ENCODE measurements around the gene ZNF619.

ZNF619 gene

DNA sequence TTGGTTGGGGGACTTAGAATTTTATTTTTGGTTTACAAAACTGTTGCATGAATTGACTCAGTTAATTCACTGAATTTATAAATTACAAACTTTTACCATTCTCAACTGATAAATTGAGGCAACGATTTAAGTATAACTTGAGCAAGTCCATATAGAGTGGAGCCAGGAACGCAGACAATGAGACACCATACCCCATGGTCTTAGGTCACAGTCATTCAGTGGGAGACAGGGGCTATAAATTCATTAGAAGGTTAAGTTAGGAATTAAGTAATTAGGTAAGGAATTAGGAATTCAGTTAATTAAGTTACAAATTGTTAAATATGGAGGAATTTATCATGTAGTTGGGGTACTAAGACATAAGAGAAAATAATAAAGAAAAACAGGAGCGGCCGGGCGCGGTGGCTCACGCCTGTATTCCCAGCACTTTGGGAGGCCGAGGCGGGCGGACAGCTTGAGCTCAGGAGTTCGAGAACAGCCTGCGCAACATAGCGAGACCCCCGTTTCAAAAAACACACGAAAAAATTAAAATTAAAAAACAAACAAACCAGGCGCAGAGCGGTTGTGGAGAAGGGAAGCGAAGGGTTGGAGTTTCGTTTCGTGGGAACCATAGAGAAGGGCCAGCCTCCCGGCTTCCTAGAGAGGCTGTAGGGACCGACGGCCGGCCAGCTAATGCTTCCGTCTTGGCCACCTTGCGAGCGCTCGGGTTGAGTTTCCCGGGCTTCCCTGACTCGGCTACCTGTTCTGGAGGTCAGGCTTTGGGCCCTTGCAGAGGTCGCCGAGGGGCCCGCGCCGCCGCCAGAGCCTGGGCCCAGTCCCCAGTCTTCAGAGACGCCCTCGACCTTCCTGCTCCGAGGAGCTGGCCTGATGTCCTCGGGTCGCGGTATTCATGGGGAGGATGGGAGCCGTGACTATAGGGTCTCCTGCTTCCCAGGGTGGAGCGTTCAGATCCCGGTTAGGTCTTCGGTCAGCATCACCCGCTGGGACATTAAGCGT lies at the start of gene ZNF619:
Gene ZNF619 (plus strand): TSS at position 645 of the 993 bp plus-strand sequence. CDS start 858 bp downstream, outside the sequence.
- Mint-ChIP-seq H3K4me1 (ENCODE audit: low read depth) (peaks cover 17% of the 10 kb centered on the region), H3K9me3 (no peaks in the 10 kb centered on the region), H3K27ac (peak within 1 kb of the TSS; percentile 99), H3K27me3 (no peaks in the 10 kb centered on the region), H3K36me3 (ENCODE audit: low read depth) (peaks cover 51% of the 10 kb centered on the region), H3K4me3 (peak within 1 kb of the TSS; percentile 95)
- intact Hi-C loops (cut with micrococcal nuclease), result loop anchor here (1.0 to 10.0 kb wide), 4 partner anchors 20 to 728 kb away; partner anchors contain the start of genes RPL14 and ZNF621

DNA sequence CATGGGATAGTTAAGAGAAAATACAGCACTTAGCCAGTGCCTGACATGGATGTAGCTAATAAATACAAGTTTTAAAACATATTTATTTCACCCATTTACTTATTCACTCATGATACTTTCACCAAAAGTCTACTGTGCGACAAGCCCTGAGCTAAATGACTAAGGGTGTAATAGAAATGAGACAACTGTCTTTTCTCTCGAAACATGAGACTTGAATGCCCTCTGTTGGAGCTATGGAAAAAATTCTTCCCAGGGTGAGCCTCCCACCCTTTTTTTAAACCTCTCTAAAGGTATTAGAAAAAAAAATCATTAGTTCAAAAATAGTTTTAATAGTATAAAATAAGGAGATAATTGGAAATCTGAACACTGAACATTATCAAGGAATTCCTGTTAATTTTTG lies 44.1 kb upstream of the ZNF619 start:
- no peak overlapping the region for H3K4me3 Mint-ChIP-seq
- no peak overlapping the region for H3K27ac Mint-ChIP-seq
- no peaks in the 10 kb centered on the region for H3K9me3 Mint-ChIP-seq
- intact Hi-C loops (cut with micrococcal nuclease), result no loop called here
- H3K36me3 Mint-ChIP-seq (ENCODE audit: low read depth), result peaks cover 6% of the 10 kb centered on the region
- H3K4me1 Mint-ChIP-seq (ENCODE audit: low read depth), result no peaks in the 10 kb centered on the region
- H3K27me3 Mint-ChIP-seq, result no peaks in the 10 kb centered on the region

DNA sequence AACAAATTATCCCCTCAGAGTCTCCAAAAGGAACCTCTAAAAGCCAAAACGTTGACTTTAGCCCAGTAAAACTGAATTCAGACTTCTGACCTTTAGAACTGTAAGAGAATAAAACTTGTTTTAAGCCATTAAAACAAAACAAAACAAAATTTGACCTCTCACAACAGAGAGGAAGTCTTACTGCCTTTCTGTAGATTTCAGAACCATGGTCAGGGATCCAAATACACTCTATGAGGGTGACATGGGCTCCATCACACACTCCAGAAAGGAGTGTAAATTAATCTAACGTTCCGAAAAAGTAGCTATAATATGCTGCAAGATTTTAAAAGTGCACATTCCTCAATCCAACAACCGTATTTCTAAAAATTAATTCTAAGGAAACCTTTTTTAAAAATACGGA lies 39.0 kb upstream of the ZNF619 start:
- Mint-ChIP-seq H3K36me3 (ENCODE audit: low read depth) (no peaks in the 10 kb centered on the region), H3K4me3 (no peak overlapping the region), H3K27me3 (no peaks in the 10 kb centered on the region), H3K4me1 (ENCODE audit: low read depth) (no peaks in the 10 kb centered on the region), H3K9me3 (no peaks in the 10 kb centered on the region), H3K27ac (no peak overlapping the region)
- intact Hi-C loops (cut with micrococcal nuclease), result no loop called here

DNA sequence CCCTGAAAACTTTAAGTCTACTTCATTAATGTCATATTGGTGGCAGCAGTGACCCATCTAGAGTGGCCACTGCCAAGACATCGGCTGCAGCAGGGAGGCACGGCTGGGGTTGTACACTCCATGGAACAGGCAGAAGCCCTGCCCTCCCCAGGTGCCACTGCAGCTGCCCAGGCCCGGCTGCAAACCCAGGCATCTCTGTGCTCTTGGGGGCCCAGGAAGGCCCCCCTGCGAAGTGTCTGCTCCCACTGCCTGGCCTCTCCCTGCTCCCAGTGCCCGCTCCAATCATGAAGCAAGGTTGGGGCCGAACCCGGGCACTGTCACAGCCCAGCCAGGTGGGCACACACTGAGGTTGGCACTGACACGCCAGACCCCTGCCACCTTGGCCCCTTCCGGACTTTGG lies 31.9 kb upstream of the ZNF619 start:
- H3K9me3 Mint-ChIP-seq, result no peaks in the 10 kb centered on the region
- intact Hi-C loops (cut with micrococcal nuclease), result no loop called here

DNA sequence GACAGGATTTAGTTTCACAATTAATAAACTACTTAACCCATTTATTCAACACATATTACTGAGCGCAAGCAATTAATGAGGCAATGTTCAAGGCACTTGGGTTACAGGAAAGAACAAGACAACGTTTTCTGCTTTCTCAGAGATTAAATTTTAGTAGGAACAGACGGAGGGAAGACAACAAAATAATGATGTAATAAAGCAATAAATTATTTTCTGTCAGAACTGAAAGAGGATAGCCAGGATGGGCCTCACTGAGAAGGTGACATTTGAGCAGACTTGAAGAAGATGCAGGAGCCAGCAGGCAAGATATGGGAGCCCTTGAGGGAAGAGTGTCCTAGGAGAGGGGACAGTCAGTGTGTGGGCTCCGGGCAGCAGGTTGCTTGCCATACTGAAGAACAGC lies 31.0 kb upstream of the ZNF619 start:
- H3K9me3 Mint-ChIP-seq, result no peaks in the 10 kb centered on the region
- no peak overlapping the region for H3K4me3 Mint-ChIP-seq
- peaks cover 8% of the 10 kb centered on the region for H3K4me1 Mint-ChIP-seq (ENCODE audit: low read depth)
- no peaks in the 10 kb centered on the region for H3K27me3 Mint-ChIP-seq
- intact Hi-C loops (cut with micrococcal nuclease), result no loop called here
- peaks cover 46% of the 10 kb centered on the region for H3K36me3 Mint-ChIP-seq (ENCODE audit: low read depth)
- H3K27ac Mint-ChIP-seq, result no peak overlapping the region

More for the DNA sequence above, 31.9 kb upstream of the ZNF619 start:
- H3K36me3 Mint-ChIP-seq (ENCODE audit: low read depth), result peaks cover 39% of the 10 kb centered on the region
- no peaks in the 10 kb centered on the region for H3K27me3 Mint-ChIP-seq
- no peak overlapping the region for H3K4me3 Mint-ChIP-seq
- H3K27ac Mint-ChIP-seq, result no peak overlapping the region
- H3K4me1 Mint-ChIP-seq (ENCODE audit: low read depth), result peaks cover 5% of the 10 kb centered on the region

DNA sequence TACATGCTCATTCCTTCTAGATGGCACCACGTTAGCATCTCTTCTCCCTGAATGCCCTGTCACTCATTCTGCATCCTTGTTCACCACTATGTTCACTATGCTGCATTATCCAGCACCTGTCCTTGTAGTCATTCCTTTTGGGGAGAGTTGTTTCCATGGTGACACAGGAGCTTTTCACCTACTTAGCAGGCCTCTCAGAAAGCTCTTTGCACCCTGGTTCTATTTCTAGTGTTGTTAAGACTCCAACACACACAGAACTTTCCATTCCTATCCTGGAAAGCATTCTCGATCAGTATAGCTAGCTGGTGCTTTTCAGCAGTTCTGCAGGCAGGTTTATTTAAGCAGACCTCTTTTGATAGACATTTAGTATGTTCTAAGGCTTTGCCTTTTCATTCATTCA lies 26.5 kb upstream of the ZNF619 start:
- Mint-ChIP-seq H3K4me1 (ENCODE audit: low read depth) (peaks cover 25% of the 10 kb centered on the region), H3K27ac (no peak overlapping the region), H3K36me3 (ENCODE audit: low read depth) (peaks cover 54% of the 10 kb centered on the region), H3K4me3 (no peak overlapping the region), H3K9me3 (no peaks in the 10 kb centered on the region), H3K27me3 (peaks cover 1% of the 10 kb centered on the region)
- intact Hi-C loops (cut with micrococcal nuclease), result loop anchor here (5.0 kb wide), 1 partner anchor 143 kb away; the partner anchor contains the start of gene EIF1B

DNA sequence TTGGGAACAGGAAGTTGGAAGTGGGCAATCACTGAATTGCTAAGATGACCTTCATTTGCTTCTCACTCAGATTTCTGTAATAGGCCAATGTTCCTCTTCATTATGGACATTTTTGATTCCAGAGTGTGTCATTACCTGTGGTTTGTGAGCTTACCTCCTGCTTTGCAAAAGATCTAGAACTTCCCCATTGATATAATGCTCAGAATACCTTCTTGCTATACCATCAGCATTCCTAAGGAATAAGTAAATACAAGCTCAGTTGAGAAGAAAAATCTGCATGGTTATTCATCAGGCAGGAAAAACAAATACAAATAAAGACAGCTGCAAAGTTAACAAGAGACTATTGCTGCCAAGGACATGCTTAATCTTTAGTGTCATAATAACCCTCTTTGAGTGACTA lies 25.4 kb upstream of the ZNF619 start:
- H3K27ac Mint-ChIP-seq, result no peak overlapping the region
- H3K4me3 Mint-ChIP-seq, result no peak overlapping the region
- no peaks in the 10 kb centered on the region for H3K9me3 Mint-ChIP-seq
- peaks cover 25% of the 10 kb centered on the region for H3K4me1 Mint-ChIP-seq (ENCODE audit: low read depth)
- H3K36me3 Mint-ChIP-seq (ENCODE audit: low read depth), result peaks cover 43% of the 10 kb centered on the region
- intact Hi-C loops (cut with micrococcal nuclease), result loop anchor here (5.0 kb wide), 1 partner anchor 144 kb away; the partner anchor contains the start of gene EIF1B
- peaks cover 2% of the 10 kb centered on the region for H3K27me3 Mint-ChIP-seq

DNA sequence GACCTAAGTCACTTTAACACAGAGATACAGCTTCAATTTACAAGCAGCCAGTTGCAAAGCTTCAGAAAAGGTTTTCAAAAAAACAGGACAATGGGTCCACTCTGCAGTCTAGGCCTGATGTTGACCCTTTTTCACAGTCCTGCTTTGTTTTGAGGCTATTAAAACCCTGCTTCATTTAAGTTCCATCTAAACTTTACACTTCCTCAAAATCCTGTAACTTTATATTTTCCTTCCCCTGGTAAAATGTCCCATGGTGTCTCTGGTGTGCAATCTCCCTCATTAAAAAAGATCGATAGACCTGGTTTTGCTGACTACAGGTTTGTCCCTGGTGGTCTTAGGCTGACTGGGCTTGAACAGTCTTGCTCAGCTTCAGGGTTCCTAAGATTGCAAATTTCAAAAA lies 24.9 kb upstream of the ZNF619 start:
- H3K36me3 Mint-ChIP-seq (ENCODE audit: low read depth), result peaks cover 42% of the 10 kb centered on the region
- H3K4me1 Mint-ChIP-seq (ENCODE audit: low read depth), result peaks cover 25% of the 10 kb centered on the region
- H3K27ac Mint-ChIP-seq, result peak overlapping the region; percentile 96
- peaks cover 2% of the 10 kb centered on the region for H3K27me3 Mint-ChIP-seq
- intact Hi-C loops (cut with micrococcal nuclease), result loop anchor here (2.0 to 5.0 kb wide), 2 partner anchors 73 to 145 kb away; partner anchors contain the start of genes EIF1B and ZNF621
- no peaks in the 10 kb centered on the region for H3K9me3 Mint-ChIP-seq
- peak overlapping the region; percentile 98 for H3K4me3 Mint-ChIP-seq

DNA sequence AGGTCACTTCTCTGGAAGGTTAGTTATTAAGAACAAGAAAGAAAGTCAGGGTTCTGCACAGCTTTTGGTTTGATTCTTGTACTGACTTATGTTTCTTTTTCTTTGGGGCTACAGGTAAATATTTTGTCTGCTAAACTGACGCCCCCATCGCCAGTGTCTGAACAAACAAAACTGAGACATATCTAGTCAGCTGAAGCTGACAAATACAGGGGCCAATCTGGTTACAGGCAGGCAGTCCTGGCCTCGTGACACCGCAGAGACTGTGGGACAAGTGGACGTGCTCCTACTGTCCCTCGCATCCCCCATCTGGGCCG lies 24.4 kb upstream of the ZNF619 start:
- intact Hi-C loops (cut with micrococcal nuclease), result loop anchor here (2.0 to 5.0 kb wide), 2 partner anchors 72 to 145 kb away; partner anchors contain the start of genes EIF1B and ZNF621
- Mint-ChIP-seq H3K36me3 (ENCODE audit: low read depth) (peaks cover 42% of the 10 kb centered on the region), H3K27me3 (peaks cover 2% of the 10 kb centered on the region), H3K4me1 (ENCODE audit: low read depth) (peaks cover 25% of the 10 kb centered on the region), H3K4me3 (peak overlapping the region; percentile 98), H3K27ac (peak overlapping the region; percentile 96), H3K9me3 (no peaks in the 10 kb centered on the region)

DNA sequence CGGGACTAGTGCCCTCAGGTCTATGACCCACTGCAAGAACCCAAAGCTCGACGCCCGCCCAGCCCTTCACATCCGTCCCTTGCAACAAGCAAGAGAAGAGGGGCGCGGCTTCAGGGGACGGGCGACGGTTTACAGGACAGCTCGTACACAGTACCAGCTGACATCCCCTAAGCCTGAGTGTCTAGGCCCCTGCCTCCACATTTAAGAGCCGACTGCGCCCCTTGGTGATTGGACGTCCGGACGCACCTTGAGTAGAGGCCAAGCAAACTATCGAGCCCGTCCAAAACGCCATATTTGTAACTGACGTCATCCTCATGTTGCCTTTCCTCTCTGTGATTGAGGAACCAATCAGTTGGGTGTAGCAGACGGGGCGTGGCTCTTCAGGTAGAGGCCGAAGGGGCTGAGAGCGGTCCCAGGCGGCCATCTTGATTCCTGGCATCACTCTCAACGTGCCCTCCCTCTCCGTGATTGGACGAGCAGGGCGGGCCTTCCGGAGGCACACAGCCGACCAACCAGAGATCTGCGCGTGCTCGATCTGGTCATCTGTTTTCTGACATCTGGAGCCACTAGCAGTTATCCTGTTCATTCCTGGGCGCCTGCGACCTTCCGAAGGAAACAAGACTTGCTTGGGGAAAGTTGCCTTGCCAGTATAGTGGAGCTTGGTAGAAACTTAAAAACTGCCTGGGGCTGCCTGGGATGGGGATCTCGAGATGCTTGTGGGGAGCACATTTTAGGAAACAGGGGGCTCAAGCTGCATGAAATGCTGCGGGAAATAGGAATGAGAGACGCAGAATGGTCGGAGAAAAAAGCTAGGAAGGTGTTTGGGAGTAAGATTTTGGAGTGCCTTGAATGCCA lies 23.8 kb upstream of the ZNF619 start:
- Mint-ChIP-seq H3K4me3 (peak overlapping the region; percentile 98), H3K27me3 (peaks cover 2% of the 10 kb centered on the region), H3K27ac (peak overlapping the region; percentile 96), H3K9me3 (no peaks in the 10 kb centered on the region), H3K36me3 (ENCODE audit: low read depth) (peaks cover 45% of the 10 kb centered on the region), H3K4me1 (ENCODE audit: low read depth) (peaks cover 31% of the 10 kb centered on the region)
- intact Hi-C loops (cut with micrococcal nuclease), result loop anchor here (2.0 to 5.0 kb wide), 2 partner anchors 72 to 146 kb away; partner anchors contain the start of genes EIF1B and ZNF621

DNA sequence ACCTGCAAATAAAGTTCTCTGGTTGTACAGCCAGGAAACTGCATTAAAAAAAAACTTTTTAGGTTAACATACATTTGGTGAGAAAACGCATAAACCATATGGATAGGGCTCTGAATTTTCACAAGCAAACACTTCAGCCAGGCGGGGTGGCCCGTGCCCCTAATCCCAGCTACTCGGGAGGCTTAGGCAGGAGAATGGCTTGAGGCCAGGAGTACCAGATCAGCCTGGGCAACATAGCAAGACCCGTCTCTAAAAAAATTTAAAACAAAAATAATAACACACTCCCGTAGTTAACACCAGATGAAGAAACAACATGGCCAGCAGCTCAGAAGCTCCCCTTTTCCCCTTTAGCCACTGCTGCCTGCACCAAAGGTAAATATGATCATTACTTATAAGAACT lies 23.0 kb upstream of the ZNF619 start:
- no peaks in the 10 kb centered on the region for H3K9me3 Mint-ChIP-seq
- peaks cover 53% of the 10 kb centered on the region for H3K36me3 Mint-ChIP-seq (ENCODE audit: low read depth)
- intact Hi-C loops (cut with micrococcal nuclease), result loop anchor here (2.0 to 5.0 kb wide), 2 partner anchors 71 to 147 kb away; partner anchors contain the start of genes EIF1B and ZNF621
- H3K27me3 Mint-ChIP-seq, result peaks cover 2% of the 10 kb centered on the region
- H3K4me1 Mint-ChIP-seq (ENCODE audit: low read depth), result peaks cover 39% of the 10 kb centered on the region
- peak overlapping the region; percentile 98 for H3K4me3 Mint-ChIP-seq
- peak overlapping the region; percentile 96 for H3K27ac Mint-ChIP-seq

DNA sequence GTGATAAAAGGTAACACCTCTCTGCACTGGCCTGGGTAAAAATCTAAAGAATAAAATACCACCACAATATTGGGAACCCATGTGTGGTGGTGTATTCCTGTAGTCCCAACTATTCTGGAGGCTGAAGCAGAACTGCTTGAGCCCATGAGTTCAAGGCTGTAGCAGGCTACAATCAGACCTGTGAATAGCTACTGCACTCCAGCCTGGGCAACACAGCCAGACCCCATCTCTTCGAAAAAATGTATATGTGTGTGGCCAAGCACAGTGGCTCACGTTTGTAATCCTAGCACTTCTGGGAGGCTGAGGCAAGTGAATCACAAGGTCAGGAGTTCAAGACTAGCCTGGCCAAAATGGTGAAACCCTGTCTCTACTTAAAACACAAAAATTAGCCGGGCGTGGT lies 21.6 kb upstream of the ZNF619 start:
- Mint-ChIP-seq H3K27ac (no peak overlapping the region), H3K36me3 (ENCODE audit: low read depth) (peaks cover 59% of the 10 kb centered on the region), H3K4me1 (ENCODE audit: low read depth) (peaks cover 34% of the 10 kb centered on the region), H3K4me3 (no peak overlapping the region), H3K9me3 (no peaks in the 10 kb centered on the region), H3K27me3 (peaks cover 2% of the 10 kb centered on the region)
- intact Hi-C loops (cut with micrococcal nuclease), result no loop called here

DNA sequence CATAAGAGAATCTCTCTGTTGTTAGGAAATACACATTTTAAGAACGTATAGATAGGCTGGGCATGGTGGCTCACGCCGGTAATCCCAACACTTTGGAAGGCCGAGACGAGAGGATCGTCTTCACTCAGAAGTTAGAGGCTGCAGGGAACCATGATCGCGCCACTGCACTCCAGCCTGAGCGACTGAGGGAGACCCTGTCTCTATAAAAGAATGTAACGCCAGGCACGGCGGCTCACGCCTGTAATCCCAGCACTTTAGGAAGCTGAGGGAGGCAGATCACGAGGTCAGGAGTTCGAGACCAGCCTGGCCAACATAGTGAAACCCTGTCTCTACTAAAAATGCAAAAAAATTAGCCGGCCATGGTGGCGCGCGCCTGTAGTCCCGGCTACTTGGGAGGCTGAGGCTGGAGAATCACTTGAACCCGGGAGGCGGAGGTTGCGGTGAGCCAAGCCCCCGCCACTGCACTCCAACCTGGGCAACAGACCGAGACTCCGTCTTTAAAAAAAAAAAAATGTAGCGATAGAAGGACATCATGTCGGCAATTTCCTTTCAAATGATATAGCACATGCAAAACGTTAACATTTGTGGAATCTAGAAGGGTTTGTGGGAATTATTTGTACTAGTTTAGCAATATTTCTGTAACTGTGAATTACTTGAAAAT lies 20.5 kb upstream of the ZNF619 start:
- H3K4me1 Mint-ChIP-seq (ENCODE audit: low read depth), result peaks cover 34% of the 10 kb centered on the region
- H3K9me3 Mint-ChIP-seq, result no peaks in the 10 kb centered on the region
- H3K4me3 Mint-ChIP-seq, result peak overlapping the region; percentile 81
- H3K27ac Mint-ChIP-seq, result peak overlapping the region; percentile 88
- H3K36me3 Mint-ChIP-seq (ENCODE audit: low read depth), result peaks cover 61% of the 10 kb centered on the region
- intact Hi-C loops (cut with micrococcal nuclease), result loop anchor here (2.0 kb wide), 1 partner anchor 20 kb away; the partner anchor contains the start of gene ZNF619
- peaks cover 2% of the 10 kb centered on the region for H3K27me3 Mint-ChIP-seq

Data from dendritic cell treated with granulocyte-macrophage colony-stimulating factor and Interleukin-4, amounts not matched to agents 40 ng/mL and 50 ng/mL, for 4 days (primary cell).